Gastrocnemius medialis (tissue), 4 donors: ENCODE measurements around the gene ATP13A3. TPM values are rescaled to one million over a fixed set of nuclear protein-coding genes. Genes with fewer than 3 reads are reported as not detected.
A peak's percentile ranks its signal among the peaks of the same experiment; 100 is the strongest.

Source experiments
- ATAC-seq, 2 donors: fragments of 150-250 bp; one replicate each; pipeline ENCODE4 v1.9.1; 2016
- DNase-seq, 2 donors: peaks; one replicate each; pipeline ENCODE4 v3.0.0-alpha.2; 2019
- H3K27ac ChIP-seq, 4 donors: fragments of 200-600 bp; sonication (generic); 1 replicate in 1 of 4; 2 replicates in 3 of 4; pipeline ENCODE4 v1.5.1; 2016 to 2018; ENCODE audit warnings: mild to moderate bottlenecking in 2 of 4, moderate library complexity in 1 of 4
- H3K27me3 ChIP-seq, 3 donors: fragments of 200-600 bp; sonication (generic) in 2 of 3; 1 replicate in 1 of 3; 2 replicates in 2 of 3; pipeline versions ENCODE4 v1.5.1 to v1.6.0; 2016 to 2019; ENCODE audit warnings: mild to moderate bottlenecking in 1 of 3, moderate library complexity in 1 of 3
- H3K36me3 ChIP-seq, 2 donors: fragments of 200-600 bp; sonication (generic) in 1 of 2; one replicate each; pipeline ENCODE4 v1.5.1; 2017 to 2018
- H3K4me1 ChIP-seq, 2 donors: fragments of 200-600 bp; sonication (generic) in 1 of 2; one replicate each; pipeline ENCODE4 v1.5.1; 2016 to 2017; ENCODE audit warnings: mild to moderate bottlenecking in 2 of 2
- H3K4me3 ChIP-seq, 4 donors: fragments of 200-600 bp; sonication (generic) in 3 of 4; 1 replicate in 1 of 4; 2 replicates in 3 of 4; pipeline ENCODE4 v1.5.1; 2016 to 2019; ENCODE audit warnings: mild to moderate bottlenecking in 2 of 4
- H3K9me3 ChIP-seq, 3 donors: fragments of 200-600 bp; sonication (generic) in 2 of 3; 1 replicate in 1 of 3; 2 replicates in 2 of 3; pipeline ENCODE4 v1.5.1; 2016 to 2019
- CTCF ChIP-seq, 5 experiments: fragments of 450-650 bp in 3 of 5; fragments of 200-600 bp in 2 of 5; sonication (generic) in 2 of 5; IDR thresholded peaks in 4 of 5; conservative IDR thresholded peaks in 1 of 5; 1 replicate in 4 of 5; 2 replicates in 1 of 5; pipeline ENCODE4 v1.5.1; 2016 to 2019; ENCODE audit warnings: antibody characterized with exemption in 5 of 5, mild to moderate bottlenecking in 3 of 5, moderate library complexity in 3 of 5
- POLR2A ChIP-seq, 2 donors: fragments of 450-650 bp; IDR thresholded peaks; one replicate each; pipeline ENCODE4 v1.6.1; 2017; ENCODE audit warnings: antibody characterized with exemption in 2 of 2, mild to moderate bottlenecking in 2 of 2, moderate library complexity in 2 of 2
- in situ Hi-C, 4 donors: fragments of 200-750 bp; cut with MboI; loops; one replicate each; pipeline versions ENCODE4 v1.15.0 to v1.8.0; 2017; ENCODE audit warnings: low sequenced_read_pairs in 4 of 4
- intact Hi-C: fragments of 100-400 bp; cut with DNase I; formaldehyde crosslinking; loops from one replicate; pipeline ENCODE4 v1.15.1; 2023; ENCODE audit warnings: low total_unique reads
- total RNA-seq, 4 donors: library from RNA; depleted of rRNA; stranded (reverse); fragments of >200 nt; gene quantifications; one replicate each; pipeline versions ENCODE4 v1.1.0 to v1.2.3, GENCODE V29; 2016

The ATP13A3 gene
- total RNA-seq, 4 donors from 2014 or later = 31.8 to 90.2 (median 57.3) TPM

DNA sequence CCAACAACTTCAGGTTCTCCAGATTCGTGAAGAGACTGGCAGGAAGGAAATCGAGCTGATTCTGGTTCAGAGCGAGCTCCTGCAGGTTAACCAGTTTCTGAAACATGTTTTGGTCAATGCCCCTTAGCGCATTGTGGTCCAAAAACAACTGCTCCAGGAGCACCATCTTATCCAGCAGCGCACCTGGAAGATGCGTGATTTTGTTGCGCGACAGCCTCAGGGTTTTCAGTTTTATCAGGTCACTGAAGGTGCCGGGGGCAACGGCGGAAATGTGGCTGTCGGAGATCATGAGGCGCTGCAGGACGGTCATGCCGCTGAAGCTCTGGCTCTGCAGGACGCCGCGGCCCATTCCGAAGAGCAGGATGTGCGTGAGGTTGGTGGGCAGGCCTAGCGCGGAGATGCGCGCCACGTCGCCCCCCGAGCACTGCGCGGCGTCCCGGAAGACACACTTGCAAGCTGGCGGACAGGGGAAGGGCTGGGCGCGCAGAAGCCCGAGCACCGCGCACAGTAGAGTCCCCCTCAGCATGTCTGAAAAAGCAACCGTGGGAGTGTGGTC, 89.0 kb downstream of the ATP13A3 start:
- in situ Hi-C loops (no loop called here), intact Hi-C loops (no loop called here)
- ATAC-seq (no peak), DNase-seq (no peak)
- Histone ChIP-seq H3K27me3 (peaks cover 28 to 29% (median 28%) of the 10 kb centered on the region in 3 donors), H3K4me1 (peaks cover 4 to 5% of the 10 kb centered on the region in 2 donors), H3K9me3 (no peaks in the 10 kb centered on the region), H3K36me3 (no peaks in the 10 kb centered on the region), H3K4me3 (peak overlapping the region in 3 of 4 donors; percentile 12 to 21 (median 16)), H3K27ac (no peak overlapping the region)
- TF ChIP-seq POLR2A (IDR thresholded peaks at IDR 0.05) (no peak), CTCF (IDR thresholded peaks at IDR 0.05 in 4 of 5, conservative IDR thresholded peaks at IDR 0.05 in 1 of 5) (no peak)

DNA sequence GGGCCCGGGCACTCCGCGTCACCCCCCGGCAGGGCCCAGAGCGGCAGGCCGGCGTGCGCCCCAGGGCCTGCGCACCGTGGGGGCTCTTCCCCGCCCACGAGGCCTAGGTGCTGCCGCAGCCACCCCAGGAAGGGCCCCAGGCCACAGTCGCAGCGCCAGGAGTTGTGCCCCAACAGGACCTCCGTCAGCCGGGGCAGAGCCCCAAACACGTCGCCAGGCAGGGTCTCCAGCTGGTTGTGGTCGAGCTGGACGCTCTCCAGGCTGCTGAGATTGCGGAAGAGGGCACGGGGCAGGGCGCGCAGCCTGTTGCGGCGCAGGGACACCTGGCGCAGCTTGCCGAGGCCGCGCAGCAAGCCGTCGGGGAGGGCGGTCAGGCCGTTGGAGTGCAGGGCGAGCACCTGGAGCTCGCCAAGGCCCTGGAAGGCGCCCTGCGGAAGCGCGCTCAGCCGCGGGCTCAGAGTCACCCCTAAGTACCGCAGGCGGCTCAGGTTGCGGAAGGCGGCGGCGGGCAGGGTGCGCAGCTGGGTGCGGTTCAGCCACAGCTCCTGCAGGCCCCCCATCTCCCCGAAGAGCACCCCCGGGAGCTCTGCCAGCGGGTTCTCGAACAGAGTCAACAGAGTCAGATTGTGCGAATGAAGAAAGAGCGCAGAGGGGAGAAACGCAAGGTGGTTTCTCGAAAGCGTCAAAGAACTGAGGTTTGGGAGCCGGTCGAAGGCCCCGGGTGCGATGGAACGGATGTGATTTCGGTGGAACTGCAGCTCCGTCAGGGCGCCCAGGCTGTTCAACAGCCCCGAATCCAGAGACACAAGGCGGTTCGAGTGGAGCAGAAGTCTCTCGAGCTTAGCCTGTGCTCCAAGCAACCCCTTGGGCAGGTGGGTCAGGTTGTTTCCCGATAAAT, 89.7 kb downstream of the ATP13A3 start:
- Histone ChIP-seq H3K27ac (no peak overlapping the region), H3K27me3 (peaks cover 27 to 33% (median 28%) of the 10 kb centered on the region in 3 donors), H3K36me3 (no peaks in the 10 kb centered on the region), H3K4me1 (peaks cover 4 to 5% of the 10 kb centered on the region in 2 donors), H3K9me3 (no peaks in the 10 kb centered on the region), H3K4me3 (peak overlapping the region in 3 of 4 donors; percentile 12 to 21 (median 16))
- DNase-seq (no peak), ATAC-seq (no peak)
- in situ Hi-C loops = no loop called here
- TF ChIP-seq POLR2A (IDR thresholded peaks at IDR 0.05) (no peak), CTCF (IDR thresholded peaks at IDR 0.05 in 4 of 5, conservative IDR thresholded peaks at IDR 0.05 in 1 of 5) (no peak)
- intact Hi-C loops = no loop called here

DNA sequence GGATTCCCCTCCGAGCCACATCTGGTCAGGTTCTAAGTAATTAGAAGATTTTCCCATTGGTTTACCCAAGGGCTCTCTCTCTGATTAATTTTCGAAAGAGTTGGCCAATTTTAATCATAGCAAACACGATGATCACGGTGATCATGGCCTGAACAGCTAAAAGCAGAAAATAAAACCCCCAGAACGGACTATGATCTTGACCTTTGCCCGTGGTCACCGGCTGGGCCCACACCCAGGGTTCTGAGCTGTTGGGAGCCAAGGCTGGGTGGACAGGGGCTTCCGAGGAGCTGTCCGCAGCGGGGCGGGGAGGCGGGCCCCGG, 90.3 kb downstream of the ATP13A3 start:
- intact Hi-C loops = no loop called here
- H3K4me3 ChIP-seq = peak overlapping the region in 1 of 4 donors; percentile 11

DNA sequence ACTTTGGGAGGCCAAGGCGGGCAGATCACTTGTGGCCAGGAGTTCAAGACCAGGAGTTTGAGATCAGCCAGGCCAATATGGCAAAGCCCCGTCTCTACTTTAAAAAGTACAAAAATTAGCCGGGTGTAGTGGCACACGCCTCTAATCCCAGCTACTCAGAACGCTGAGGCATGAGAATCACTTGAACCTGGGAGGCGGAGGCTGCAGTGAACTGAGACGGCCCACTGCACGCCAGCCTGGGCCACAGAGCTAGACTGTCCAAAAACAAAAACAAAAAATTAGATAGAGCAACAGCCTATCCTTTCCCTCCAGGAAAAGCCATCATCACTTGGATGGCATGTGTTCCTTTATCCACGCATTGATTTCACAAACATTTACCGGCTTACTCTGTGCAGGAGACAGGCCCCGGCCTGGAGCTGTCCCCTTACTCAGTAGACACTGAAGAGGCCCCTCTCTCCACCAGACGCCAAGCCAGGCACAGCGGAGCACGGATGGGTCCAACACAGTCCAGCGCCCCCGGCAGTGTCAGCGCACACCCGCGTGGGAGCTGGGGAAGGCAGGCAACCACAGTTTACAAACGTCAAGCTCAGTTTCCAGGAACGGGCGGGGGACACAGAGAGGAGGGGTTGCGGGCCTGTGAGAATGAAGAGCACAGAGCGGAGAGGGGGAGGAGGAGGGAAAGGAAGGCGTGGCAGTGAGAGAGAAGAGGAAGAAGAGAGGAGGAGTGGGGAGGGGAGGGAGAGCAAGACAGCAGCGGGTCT, 90.8 kb downstream of the ATP13A3 start:
- Histone ChIP-seq H3K4me1 (peaks cover 4 to 5% of the 10 kb centered on the region in 2 donors), H3K36me3 (no peaks in the 10 kb centered on the region), H3K27me3 (peaks cover 28 to 34% (median 33%) of the 10 kb centered on the region in 3 donors), H3K9me3 (no peaks in the 10 kb centered on the region), H3K27ac (no peak overlapping the region), H3K4me3 (no peak overlapping the region)
- DNase-seq = no peak
- in situ Hi-C loops (no loop called here), intact Hi-C loops (no loop called here)
- TF ChIP-seq POLR2A (IDR thresholded peaks at IDR 0.05) = no peak
- no peak for TF ChIP-seq CTCF (IDR thresholded peaks at IDR 0.05 in 4 of 5, conservative IDR thresholded peaks at IDR 0.05 in 1 of 5)
- no peak for ATAC-seq

More for the DNA sequence above, 90.3 kb downstream of the ATP13A3 start:
- H3K36me3 ChIP-seq = no peaks in the 10 kb centered on the region
- DNase-seq = no peak
- H3K27ac ChIP-seq = no peak overlapping the region
- peaks cover 28 to 33% (median 30%) of the 10 kb centered on the region in 3 donors for H3K27me3 ChIP-seq
- in situ Hi-C loops = no loop called here
- no peak for ATAC-seq
- no peaks in the 10 kb centered on the region for H3K9me3 ChIP-seq
- peaks cover 4 to 5% of the 10 kb centered on the region in 2 donors for H3K4me1 ChIP-seq
- TF ChIP-seq POLR2A (IDR thresholded peaks at IDR 0.05) (no peak), CTCF (IDR thresholded peaks at IDR 0.05 in 4 of 5, conservative IDR thresholded peaks at IDR 0.05 in 1 of 5) (no peak)
